ENCODE measurements around the gene NANOGP8.

Gene NANOGP8

GRCh38 chr15:35055416-35056105 is 29.5 kb downstream of the NANOGP8 start:
- no peak for DNase-seq

DNA sequence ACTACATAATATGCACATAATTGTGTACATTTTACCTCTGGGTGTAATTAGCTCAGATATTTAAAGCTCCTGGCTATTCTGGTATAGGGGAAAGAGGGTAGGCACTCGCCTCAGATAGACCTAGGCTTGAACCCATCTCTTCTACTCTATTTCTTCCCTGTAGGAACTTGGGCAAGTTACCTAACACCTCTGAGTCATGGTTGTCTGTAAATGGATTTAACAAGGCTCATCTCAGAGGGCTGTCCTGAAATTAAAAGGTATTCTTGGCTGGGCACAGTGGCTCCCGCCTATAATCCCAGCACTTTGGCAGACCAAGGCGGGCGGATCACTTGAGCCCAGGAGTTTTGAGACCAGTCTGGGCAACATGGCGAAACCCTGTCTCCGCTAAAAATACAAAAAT is 30.7 kb downstream of the NANOGP8 start:
- no peak for DNase-seq

- DNase-seq = no peak
Observed at GRCh38 chr15:35047996-35048395, 37.1 kb downstream of the NANOGP8 start.

GRCh38 chr15:35047528-35047927 is 37.6 kb downstream of the NANOGP8 start:
- DNase-seq = no peak

- DNase-seq = no peak
Observed at GRCh38 chr15:35043373-35044095, 41.6 kb downstream of the NANOGP8 start.

DNA sequence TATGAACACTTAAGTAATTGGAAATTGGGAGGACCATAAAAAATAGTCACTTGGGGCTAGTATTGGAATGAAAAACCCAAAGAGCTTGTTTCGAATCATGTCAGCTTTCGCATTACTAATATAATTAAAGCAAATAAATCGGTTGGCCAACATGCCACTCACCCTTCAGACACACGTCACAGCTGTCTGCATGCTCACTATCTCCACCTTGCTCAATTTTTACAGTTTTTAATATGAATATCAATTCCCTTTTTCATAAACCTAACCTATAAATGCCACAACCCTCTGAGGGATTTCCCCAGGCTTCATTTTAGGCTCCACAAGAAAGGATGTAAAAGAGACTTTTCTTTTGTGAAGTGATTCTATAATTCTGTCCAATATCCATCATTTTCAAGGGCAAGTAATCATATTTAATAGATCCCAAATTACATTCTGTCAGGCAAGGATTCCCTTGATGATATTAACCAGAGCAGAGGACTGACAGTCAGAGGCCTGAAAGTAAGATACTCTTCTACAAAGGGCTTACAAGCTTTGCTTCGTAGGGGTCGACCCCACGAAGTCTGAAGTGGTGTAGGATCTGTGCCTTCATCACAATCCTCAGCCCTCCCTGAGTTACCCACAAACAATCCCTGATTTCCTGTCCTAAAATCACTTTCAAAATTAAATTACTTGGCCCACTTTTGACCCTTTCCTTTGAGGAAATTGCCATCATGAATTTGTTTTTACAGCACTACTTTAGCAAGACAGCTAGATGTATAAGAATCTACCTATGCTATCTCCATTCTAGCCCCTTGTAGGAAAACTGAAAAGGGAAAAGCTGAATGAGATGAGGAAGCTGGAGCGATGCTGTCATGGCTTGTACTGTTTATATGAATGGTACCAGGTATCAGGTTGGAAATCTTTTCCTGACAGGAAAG is 44.5 kb downstream of the NANOGP8 start:
- no peak for DNase-seq

- no peak for DNase-seq
Observed at GRCh38 chr15:35038626-35039451, 46.3 kb downstream of the NANOGP8 start.

All from hippocampal formation (tissue), 2 donors.